Stimulated activated CD8-positive, alpha-beta memory T cell treated with anti-CD3 and anti-CD28 coated beads, Interleukin-4, amount 100 ng/mL, for 48 hours (primary cell): Measurements from ENCODE around the gene DDB1.
A peak's percentile ranks its signal among the peaks of the same experiment; 100 is the strongest.
"Not testable (repeated sequence)": the region's sequence is repeated elsewhere in the genome, so short reads cannot be mapped to it uniquely, and the experiment has no call there.

Experiments used
- DNase-seq: peaks from one replicate; pipeline ENCODE4 v3.0.0-alpha.2; 2020

DDB1 gene

DNA sequence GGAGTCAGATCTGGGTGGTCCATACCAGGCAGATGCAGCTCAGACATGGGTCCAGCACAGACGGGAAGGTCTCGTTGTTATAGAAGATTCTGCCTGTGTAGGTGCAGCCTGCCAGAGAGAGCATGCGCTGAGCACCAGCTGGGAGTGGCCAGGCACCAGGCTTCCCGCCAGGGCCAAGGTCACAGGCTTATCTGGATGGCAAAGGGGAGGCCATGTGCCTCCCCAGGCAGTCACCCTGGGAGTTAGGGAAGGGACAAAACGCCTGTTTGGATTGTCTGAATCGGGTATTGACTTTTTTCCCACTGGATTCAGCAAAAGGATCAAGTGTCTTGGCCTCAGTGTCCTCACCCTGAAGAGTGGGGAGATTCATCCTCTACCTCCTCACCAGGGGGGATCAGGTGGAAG is 65.5 kb downstream of the DDB1 start:
- DNase-seq: no peak

DNA sequence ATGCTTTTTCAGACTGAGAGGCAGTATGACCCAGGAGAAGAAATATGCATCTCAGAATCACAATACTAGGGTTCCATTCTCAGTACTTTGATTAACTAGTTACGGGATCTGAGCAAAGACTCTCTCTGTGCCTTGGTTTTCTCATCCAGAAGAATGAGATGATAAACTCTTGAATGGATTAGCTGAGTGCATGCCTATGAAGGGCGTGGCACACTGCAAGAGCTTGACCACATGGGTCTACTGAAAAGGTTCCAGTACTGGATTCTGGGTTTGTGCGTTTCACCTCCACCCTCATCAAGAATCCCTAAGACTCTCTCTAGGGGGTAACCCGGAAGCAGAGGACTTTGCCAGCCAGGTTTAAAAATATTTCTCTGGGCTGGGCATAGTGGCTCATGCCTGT is 66.3 kb downstream of the DDB1 start:
- DNase-seq: no peak

DNA sequence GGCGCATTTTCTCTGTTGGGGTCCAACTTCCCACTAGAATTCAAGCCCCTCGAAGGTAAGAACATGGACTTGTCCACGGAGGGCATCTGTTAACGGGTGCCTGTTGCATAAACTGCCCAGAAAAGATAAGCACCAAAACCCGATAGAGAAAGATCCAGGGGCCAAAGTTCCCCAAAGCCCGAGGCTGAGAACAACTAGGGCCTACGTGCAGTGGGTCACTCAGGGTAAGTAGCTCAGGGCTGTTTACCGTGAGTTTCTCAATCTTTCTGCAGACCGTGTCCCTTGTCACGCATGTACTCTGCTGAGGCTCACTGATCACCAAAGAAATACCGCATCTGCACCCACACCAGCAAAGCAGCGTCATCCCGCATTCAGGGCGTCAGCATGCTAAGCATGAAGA is 67.5 kb downstream of the DDB1 start:
- no peak for DNase-seq

DNA sequence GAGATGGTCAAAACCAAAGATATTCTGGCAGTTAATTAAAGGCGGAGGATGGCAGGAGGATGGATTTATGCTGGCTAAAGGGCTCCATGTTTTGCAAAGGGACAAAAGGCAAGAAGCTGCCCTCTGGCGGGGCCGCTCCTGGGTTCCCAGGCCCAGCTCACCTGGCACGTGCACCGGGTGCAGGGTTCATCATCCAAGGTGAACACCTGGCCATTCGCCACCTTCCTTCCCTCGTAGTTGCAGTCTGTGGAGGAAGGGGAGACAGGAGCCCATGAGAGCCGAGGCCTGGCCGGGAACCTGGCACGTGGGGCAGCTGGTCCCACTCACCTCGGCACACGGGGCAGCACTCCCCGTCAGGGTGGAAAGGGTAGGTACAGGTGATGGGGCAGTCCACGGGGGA is 68.1 kb downstream of the DDB1 start:
- no peak for DNase-seq

DNA sequence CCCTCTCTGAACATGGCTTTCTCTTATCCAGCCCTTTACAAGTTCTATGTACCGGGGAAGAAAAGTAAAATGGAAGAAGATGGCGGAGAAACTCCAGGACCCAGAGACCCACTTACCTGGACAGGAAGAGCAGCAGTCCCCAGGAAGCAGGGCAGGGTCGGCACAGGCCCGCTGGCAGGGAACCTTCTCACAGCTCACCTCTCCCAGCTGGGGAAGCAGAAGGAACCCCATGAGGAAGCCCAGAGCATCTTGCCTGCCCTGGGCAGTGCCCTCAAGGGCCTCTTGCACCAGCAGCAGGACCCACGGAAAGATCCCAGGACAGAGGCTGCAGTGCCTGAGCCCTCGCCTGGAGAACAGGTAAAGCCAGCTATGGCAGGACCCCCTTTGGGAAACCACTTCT is 68.5 kb downstream of the DDB1 start:
- no peak for DNase-seq

DNA sequence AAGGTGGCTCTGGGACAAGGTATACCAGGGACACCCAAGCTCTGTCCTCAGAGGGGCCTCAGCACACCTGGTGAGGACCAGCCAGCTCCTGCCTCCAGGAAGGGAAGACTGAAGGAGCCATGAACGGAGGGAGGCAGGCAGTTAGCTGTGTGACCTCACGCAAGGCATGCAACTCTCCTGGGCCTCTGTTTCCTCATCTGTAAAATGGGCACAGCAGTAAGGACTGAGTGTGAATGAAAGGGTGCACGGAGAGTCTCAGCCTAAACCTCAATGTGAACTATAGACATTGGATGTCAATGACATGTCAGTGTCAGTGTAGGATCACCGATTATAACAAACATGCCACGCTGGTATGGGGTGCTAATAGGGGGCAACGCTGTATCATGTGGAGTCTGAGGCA is 73.5 kb downstream of the DDB1 start:
- DNase-seq: no peak

DNA sequence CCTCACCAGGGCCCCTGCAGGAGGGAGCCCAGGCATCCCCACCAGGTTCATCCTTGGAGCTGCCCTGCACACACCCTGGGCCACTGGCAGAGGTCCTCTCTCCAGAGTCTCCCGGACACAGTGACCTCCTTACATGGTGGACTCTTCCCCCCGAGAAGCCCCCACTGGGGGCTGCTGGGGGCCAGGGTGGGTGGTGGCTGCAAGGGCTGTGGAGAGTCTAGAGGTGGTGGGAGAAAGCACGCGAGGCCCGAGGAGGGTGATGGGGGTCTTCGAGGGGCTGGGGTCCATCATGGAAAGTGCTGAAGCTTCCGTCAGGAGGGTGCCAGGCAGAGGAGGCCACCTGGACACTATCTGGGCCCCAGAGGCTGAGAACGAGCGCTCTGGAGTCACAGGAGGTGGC is 74.4 kb downstream of the DDB1 start:
- no peak for DNase-seq

DNA sequence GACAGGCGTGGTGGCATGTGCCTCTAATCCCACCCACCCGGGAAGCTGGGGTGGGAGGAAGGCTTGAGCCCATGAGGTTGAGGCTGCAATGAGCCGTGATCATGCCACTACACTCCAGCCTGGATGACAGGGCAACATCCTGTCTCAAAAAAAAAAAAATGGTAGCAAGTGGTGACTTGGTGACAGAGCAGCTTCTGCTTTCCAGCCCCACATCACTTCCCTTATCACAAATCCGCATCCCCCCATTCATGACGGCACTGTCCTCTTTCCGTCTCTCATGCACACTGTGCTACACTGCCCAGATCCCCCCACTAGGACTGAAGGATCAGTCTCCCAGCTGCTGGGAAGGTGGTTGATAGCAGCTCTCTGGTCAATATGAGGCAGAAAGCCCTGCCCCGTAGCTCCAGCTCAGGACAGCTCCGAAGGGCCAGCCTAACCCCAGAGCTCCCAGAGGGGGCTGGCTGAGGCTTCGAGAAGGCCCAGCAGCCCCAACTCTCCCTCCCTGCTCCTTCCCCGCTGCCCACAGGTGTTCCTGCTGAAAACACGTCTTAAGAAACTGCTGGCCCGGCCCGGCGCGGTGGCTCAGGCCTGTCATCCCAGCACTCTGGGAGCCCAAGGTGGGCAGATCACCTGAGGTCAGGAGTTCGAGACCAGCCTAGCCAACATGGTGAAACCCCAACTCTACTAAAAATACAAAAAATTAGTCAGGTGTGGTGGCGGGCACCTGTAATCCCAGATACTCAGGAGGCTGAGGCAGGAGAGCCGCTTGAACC is 76.0 kb downstream of the DDB1 start:
- DNase-seq: no peak

DNA sequence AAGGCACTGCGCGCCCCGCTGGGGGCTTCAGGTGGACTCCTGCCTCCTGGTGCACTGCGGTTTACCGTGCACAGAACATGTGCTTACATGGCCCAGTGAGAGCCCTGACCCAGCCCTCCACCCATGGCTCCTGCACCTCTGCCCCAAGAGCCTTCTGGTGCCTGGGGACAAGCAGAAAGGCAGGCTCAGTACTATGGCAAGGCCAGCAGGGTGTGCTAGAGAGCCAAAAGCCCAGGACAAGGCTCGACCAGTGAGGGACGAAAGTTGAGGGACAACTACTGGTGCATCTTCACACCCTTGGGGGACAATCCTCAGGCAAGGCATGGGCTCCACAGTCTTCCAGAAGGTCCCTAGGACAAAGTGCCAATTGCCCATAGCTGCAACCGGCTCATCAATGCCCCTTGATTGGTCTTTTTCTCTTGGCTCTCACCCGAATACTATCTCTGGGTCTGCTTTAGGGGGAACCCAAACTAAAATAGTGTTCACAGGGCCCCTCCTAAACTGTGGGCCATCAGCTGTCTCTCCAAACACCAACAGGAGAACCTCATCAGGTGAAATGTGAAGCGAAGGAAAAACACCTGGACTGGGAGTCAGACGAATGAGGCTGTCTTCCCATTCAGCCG is 78.4 kb downstream of the DDB1 start:
- peak; percentile 82 for DNase-seq

DNA sequence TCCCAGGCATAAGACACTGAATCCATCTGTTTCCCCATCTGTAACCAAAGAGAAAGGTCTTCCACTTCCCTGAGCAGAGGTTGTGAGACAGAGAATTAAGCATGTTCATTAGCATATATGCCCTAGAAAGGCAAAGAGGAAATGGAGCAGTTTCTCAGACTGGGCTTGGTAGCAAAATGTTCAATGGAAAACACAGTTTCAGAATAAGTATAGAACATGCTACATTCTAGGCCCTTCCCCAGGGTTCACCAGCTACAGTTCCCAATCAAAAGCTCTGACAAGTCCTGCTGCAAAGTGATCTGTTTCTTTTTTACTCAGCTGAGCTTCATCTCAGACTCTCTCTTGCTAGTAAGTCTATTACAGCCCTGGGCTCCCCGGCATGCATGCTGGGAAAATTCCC is 80.6 kb downstream of the DDB1 start:
- DNase-seq: not testable (repeated sequence)

DNA sequence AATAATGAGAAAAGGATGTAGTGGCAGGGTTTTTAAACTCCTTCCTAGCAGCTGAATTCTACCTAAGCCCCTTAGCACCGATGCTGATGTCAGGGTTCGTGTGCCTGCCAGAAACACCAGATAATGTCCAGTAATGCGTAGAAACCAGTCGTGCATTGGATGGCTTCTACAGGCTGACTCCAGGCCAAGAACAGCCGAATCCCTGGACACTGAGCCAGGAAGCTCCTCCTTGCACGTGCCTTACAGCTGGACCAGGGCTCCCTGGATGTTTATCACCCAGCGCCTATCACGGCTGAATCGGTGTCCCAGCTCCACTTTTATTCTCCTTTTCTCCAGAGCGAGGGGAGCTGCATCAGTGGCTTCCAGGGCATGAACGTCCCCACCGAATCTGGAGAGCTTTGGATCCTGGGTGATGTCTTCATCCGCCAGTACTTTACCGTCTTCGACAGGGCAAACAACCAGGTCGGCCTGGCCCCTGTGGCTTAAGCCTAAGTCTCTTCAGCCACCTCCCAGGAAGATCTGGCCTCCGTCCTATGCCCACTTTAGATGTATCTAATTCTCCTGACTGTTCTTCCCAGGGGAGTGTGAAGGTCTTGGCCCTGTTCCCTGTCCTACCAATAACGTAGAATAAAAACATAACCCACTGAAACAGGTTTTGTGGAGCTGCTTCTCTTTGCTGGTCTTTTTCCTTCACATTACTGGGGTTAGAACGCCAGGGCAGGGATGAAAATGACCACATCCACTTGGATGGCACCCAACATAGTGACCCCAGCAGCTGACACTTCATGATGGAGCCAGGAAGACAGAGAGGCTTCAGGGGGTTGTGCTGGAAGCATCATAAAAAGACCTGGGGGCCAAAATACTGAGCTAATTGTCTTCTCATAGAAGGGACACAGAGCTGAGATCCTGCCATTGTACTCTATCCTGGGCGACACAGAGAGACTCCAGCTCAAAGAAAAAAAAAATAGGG is 81.8 kb downstream of the DDB1 start:
- not testable (repeated sequence) for DNase-seq
